Skeletal muscle tissue (tissue), 4 donors: ENCODE measurements around the gene TSC22D1. TPM values are rescaled to one million over a fixed set of nuclear protein-coding genes. Genes with fewer than 3 reads are reported as not detected.
A peak's percentile ranks its signal among the peaks of the same experiment; 100 is the strongest.

Experiments
- H3K27ac ChIP-seq: one replicate; pipeline ENCODE4 v1.7.0; 2013; ENCODE audit warnings: mild to moderate bottlenecking, low read depth, low read length, inconsistent platforms
- H3K27me3 ChIP-seq, 3 donors: one replicate each; pipeline ENCODE4 v1.7.0; 2013; ENCODE audit warnings: low read length in 3 of 3; ENCODE audit not compliant: control insufficient read depth in 3 of 3, insufficient read depth in 3 of 3
- H3K36me3 ChIP-seq, 3 donors: one replicate each; pipeline ENCODE4 v1.7.0; 2013; ENCODE audit warnings: low read length in 3 of 3; ENCODE audit not compliant: control insufficient read depth in 3 of 3, insufficient read depth in 3 of 3
- H3K4me1 ChIP-seq, 3 donors: one replicate each; pipeline ENCODE4 v1.7.0; 2013; ENCODE audit warnings: low read length in 3 of 3, mild to moderate bottlenecking in 3 of 3; ENCODE audit not compliant: control insufficient read depth in 3 of 3, insufficient read depth in 3 of 3
- H3K4me3 ChIP-seq, 3 donors: one replicate each; pipeline ENCODE4 v1.7.0; 2013; ENCODE audit warnings: low read length in 3 of 3
- H3K9ac ChIP-seq, 3 donors: one replicate each; pipeline ENCODE4 v1.7.0; 2013; ENCODE audit warnings: low read length in 3 of 3, mild to moderate bottlenecking in 3 of 3, moderate library complexity in 2 of 3, low read depth in 1 of 3
- H3K9me3 ChIP-seq, 3 donors: one replicate each; pipeline ENCODE4 v1.7.0; 2013; ENCODE audit warnings: low read length in 3 of 3; ENCODE audit not compliant: control insufficient read depth in 3 of 3
- total RNA-seq: library from RNA; depleted of rRNA; stranded (reverse); fragments of >200 nt; gene quantifications from one replicate; pipeline ENCODE4 v1.2.3, GENCODE V29; 2014
- donor health status: Osteomylitis.

Gene TSC22D1
- total RNA-seq, 1 donor from 2014 or later: 69.4 TPM

- Histone ChIP-seq H3K9me3 (no peaks in the 10 kb centered on the region), H3K4me3 (peak overlapping the region in 2 of 3 donors; percentile 17 to 25), H3K9ac (peak overlapping the region in 1 of 3 donors; percentile 42), H3K36me3 (no peaks in the 10 kb centered on the region), H3K4me1 (peaks cover 0 to 12% (median 5%) of the 10 kb centered on the region in 3 donors), H3K27ac (peak overlapping the region; percentile 59), H3K27me3 (peaks cover 0 to 5% (median 3%) of the 10 kb centered on the region in 3 donors)
Measured at GRCh38 chr13:44396701-44397580, 179.2 kb downstream of the TSC22D1 start.

GRCh38 chr13:44395976-44396694 is 180.0 kb downstream of the TSC22D1 start:
- H3K27ac ChIP-seq: peak overlapping the region; percentile 59
- no peak overlapping the region for H3K9ac ChIP-seq
- H3K4me3 ChIP-seq: no peak overlapping the region
- H3K9me3 ChIP-seq: no peaks in the 10 kb centered on the region
- peaks cover 0 to 5% (median 3%) of the 10 kb centered on the region in 3 donors for H3K27me3 ChIP-seq
- no peaks in the 10 kb centered on the region for H3K36me3 ChIP-seq
- peaks cover 0 to 12% (median 5%) of the 10 kb centered on the region in 3 donors for H3K4me1 ChIP-seq

- Histone ChIP-seq H3K9me3 (no peaks in the 10 kb centered on the region), H3K4me1 (peaks cover 0 to 12% (median 5%) of the 10 kb centered on the region in 3 donors), H3K27me3 (peaks cover 0 to 3% (median 0%) of the 10 kb centered on the region in 3 donors), H3K9ac (no peak overlapping the region), H3K27ac (no peak overlapping the region), H3K36me3 (no peaks in the 10 kb centered on the region), H3K4me3 (no peak overlapping the region)
Measured at GRCh38 chr13:44394658-44395057, 181.5 kb downstream of the TSC22D1 start.

GRCh38 chr13:44393391-44393790 is 182.7 kb downstream of the TSC22D1 start:
- peaks cover 0 to 3% (median 0%) of the 10 kb centered on the region in 3 donors for H3K27me3 ChIP-seq
- H3K9me3 ChIP-seq: no peaks in the 10 kb centered on the region

GRCh38 chr13:44389876-44390275 is 186.3 kb downstream of the TSC22D1 start:
- Histone ChIP-seq H3K36me3 (peaks cover 0 to 3% (median 0%) of the 10 kb centered on the region in 3 donors), H3K4me3 (no peak overlapping the region), H3K4me1 (no peaks in the 10 kb centered on the region), H3K9me3 (no peaks in the 10 kb centered on the region), H3K27me3 (no peaks in the 10 kb centered on the region), H3K9ac (no peak overlapping the region), H3K27ac (no peak overlapping the region)

More at GRCh38 chr13:44393391-44393790, 182.7 kb downstream of the TSC22D1 start:
- Histone ChIP-seq H3K4me3 (no peak overlapping the region), H3K27ac (no peak overlapping the region), H3K9ac (no peak overlapping the region), H3K36me3 (no peaks in the 10 kb centered on the region), H3K4me1 (peaks cover 0 to 12% (median 5%) of the 10 kb centered on the region in 3 donors)

- Histone ChIP-seq H3K27me3 (no peaks in the 10 kb centered on the region), H3K9ac (no peak overlapping the region), H3K9me3 (no peaks in the 10 kb centered on the region), H3K4me1 (peaks cover 0 to 4% (median 3%) of the 10 kb centered on the region in 3 donors), H3K4me3 (no peak overlapping the region), H3K27ac (no peak overlapping the region), H3K36me3 (peaks cover 0 to 3% (median 0%) of the 10 kb centered on the region in 3 donors)
Measured at GRCh38 chr13:44389060-44389666, 187.0 kb downstream of the TSC22D1 start.

GRCh38 chr13:44388427-44389059 is 187.6 kb downstream of the TSC22D1 start:
- Histone ChIP-seq H3K9me3 (no peaks in the 10 kb centered on the region), H3K36me3 (peaks cover 0 to 3% (median 0%) of the 10 kb centered on the region in 3 donors), H3K27me3 (no peaks in the 10 kb centered on the region), H3K4me3 (no peak overlapping the region), H3K9ac (no peak overlapping the region), H3K4me1 (peaks cover 0 to 6% (median 5%) of the 10 kb centered on the region in 3 donors), H3K27ac (no peak overlapping the region)

GRCh38 chr13:44386913-44387556 is 189.1 kb downstream of the TSC22D1 start:
- no peak overlapping the region for H3K4me3 ChIP-seq
- H3K9me3 ChIP-seq: no peaks in the 10 kb centered on the region
- H3K27me3 ChIP-seq: no peaks in the 10 kb centered on the region
- peaks cover 0 to 3% (median 0%) of the 10 kb centered on the region in 3 donors for H3K36me3 ChIP-seq
- peaks cover 0 to 6% (median 5%) of the 10 kb centered on the region in 3 donors for H3K4me1 ChIP-seq
- no peak overlapping the region for H3K27ac ChIP-seq
- H3K9ac ChIP-seq: no peak overlapping the region

GRCh38 chr13:44385847-44386246 is 190.3 kb downstream of the TSC22D1 start:
- Histone ChIP-seq H3K9ac (no peak overlapping the region), H3K4me3 (no peak overlapping the region), H3K27ac (no peak overlapping the region), H3K27me3 (no peaks in the 10 kb centered on the region), H3K9me3 (no peaks in the 10 kb centered on the region), H3K36me3 (peaks cover 0 to 3% (median 0%) of the 10 kb centered on the region in 3 donors), H3K4me1 (peaks cover 0 to 6% (median 5%) of the 10 kb centered on the region in 3 donors)
